ENCODE data around the gene HAT1.

DNA sequence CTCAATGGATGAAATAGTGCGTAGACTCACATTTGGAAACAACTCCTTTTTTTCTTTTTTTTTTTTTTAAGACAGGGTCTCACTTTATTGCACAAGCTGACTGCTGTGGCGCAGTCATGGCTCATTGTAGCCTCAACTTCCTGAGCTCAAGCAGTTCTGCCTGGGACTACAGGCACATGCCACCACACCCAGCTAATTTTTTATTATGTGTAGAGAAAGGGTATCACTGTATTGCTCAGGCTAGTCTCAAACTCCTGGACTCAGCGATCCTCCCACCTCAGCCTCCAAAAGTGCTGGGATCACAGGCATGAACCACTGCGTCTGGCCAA is 17.4 kb downstream of the HAT1 start:
- TF ChIP-seq POLR2AphosphoS5 (IDR thresholded peaks at IDR 0.05; ENCODE audit: low read depth, low read length) (no peak), POLR2A (IDR thresholded peaks at IDR 0.05; ENCODE audit: low read depth, low read length) (no peak)

Data from GM12892 (cell line).